OCI-LY1 (cell line): ENCODE measurements around the gene MAP7D3.

Source experiments
- EZH2 ChIP-seq: fragments of 200-600 bp; sonication (generic), shearing (Covaris generic); IDR thresholded peaks from 2 replicates; pipeline ENCODE4 v1.8.0; 2017; ENCODE audit warnings: borderline replicate concordance, mixed run types, mild to moderate bottlenecking, antibody characterized with exemption, low read length, moderate library complexity, mixed read lengths
- TF ChIP-seq, protein P1 (sequence below): fragments of 200-600 bp; sonication (generic), shearing (Covaris generic); IDR thresholded peaks from 2 replicates; pipeline ENCODE4 v1.5.1; 2017; ENCODE audit warnings: mild to moderate bottlenecking, antibody characterized with exemption, low read length, moderate library complexity, mixed read lengths

DNA sequence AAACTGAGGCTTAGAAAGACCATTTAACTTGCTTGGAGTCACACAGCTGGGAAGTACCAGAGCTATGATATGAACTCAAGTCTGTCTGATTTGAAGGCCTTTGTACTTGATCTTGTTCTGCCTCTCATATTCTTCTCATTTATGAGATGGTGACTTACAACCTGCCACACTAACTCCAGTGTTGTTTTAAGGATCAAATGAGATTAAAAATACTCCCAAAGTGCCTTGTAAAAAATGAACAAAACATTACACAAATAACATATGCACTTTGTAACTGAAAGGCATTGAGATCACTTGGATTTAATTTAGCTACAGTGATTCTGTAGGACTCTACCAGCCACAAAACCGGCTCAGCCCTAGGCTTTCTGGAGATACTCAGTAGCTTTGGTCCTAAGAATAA, 15.6 kb upstream of the MAP7D3 start:
- TF ChIP-seq EZH2: no peak
- TF ChIP-seq, protein P1, sequence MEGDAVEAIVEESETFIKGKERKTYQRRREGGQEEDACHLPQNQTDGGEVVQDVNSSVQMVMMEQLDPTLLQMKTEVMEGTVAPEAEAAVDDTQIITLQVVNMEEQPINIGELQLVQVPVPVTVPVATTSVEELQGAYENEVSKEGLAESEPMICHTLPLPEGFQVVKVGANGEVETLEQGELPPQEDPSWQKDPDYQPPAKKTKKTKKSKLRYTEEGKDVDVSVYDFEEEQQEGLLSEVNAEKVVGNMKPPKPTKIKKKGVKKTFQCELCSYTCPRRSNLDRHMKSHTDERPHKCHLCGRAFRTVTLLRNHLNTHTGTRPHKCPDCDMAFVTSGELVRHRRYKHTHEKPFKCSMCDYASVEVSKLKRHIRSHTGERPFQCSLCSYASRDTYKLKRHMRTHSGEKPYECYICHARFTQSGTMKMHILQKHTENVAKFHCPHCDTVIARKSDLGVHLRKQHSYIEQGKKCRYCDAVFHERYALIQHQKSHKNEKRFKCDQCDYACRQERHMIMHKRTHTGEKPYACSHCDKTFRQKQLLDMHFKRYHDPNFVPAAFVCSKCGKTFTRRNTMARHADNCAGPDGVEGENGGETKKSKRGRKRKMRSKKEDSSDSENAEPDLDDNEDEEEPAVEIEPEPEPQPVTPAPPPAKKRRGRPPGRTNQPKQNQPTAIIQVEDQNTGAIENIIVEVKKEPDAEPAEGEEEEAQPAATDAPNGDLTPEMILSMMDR: no peak
